LNCAP (cell line): ENCODE measurements around the gene RPTOR.

ENCODE experiments used
- CTCF ChIP-seq: fragments of 450-650 bp; IDR thresholded peaks from 2 replicates; pipeline ENCODE4 v1.5.1; 2017; ENCODE audit warnings: mild to moderate bottlenecking

The RPTOR gene

GRCh38 chr17:80921159-80921558 lies 376.5 kb downstream of the RPTOR start:
- no peak for TF ChIP-seq CTCF

- no peak for TF ChIP-seq CTCF
Measured at GRCh38 chr17:80921741-80922579, 377.3 kb downstream of the RPTOR start.

GRCh38 chr17:80922580-80923160 lies 378.0 kb downstream of the RPTOR start:
- TF ChIP-seq CTCF: no peak

GRCh38 chr17:80923211-80924110 lies 378.8 kb downstream of the RPTOR start:
- TF ChIP-seq CTCF: no peak

DNA sequence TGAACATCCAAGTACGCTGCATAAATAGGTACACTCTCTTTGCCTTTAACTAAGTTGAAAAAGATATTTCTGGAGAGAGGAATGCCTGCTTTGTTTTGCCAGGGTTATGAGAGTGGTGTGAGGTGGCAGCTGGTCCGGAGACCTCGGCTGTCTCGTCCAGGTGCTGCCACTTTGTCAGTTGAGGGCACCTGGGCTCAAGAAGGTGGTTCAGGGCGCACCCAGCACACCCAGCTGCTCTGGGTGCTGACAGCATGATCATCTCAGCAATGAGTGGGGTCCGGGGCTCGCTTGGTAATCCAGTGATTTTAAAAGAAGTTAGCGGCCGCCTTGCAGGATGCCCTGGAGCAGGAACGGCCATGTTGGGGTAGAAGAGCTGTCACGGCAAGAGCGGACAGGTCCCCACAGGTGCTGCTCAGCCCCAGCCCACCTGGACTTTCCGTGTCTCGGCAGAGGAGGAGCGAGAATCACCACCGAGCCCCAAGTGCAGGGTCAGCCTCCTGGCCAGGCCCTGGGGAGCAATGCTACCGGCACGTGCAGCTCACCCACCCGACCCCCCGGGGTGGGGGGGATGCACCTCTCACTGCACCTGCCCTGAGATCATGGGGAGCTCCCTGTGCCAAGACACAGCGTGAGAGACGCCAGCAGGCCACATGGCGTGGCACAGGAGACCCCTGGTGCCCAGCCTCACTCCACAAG lies 379.6 kb downstream of the RPTOR start:
- no peak for TF ChIP-seq CTCF

- TF ChIP-seq CTCF: no peak
Measured at GRCh38 chr17:80924807-80925610, 380.4 kb downstream of the RPTOR start.
